Panc1 (cell line): ENCODE results near the gene C1QA. TPM values are rescaled to one million over a fixed set of nuclear protein-coding genes. Genes with fewer than 3 reads are reported as not detected.

ENCODE experiments used
- ATAC-seq: fragments of 200-7000 bp; cut with Tn5 transposase; 2 replicates; pipeline ENCODE4 v1.9.1; 2020; ENCODE audit warnings: mild to moderate bottlenecking, moderate library complexity
- BruUV-seq: library from RNA; stranded (reverse); fragments of 400-500 nt; replicated peaks from 2 replicates; lab custom pipeline; 2021; lab: Mats Ljungman, UMichigan
- CTCF ChIA-PET: fragments of 300-600 bp; sonication (Branson Sonifier 250); formaldehyde crosslinking; loops from one replicate; lab custom pipeline; 2022; ENCODE audit warnings: antibody characterized with exemption; lab: Charles Lee
- POLR2A ChIA-PET: fragments of 300-600 bp; sonication (Branson Sonifier 250); formaldehyde crosslinking; loops from one replicate; lab custom pipeline; 2022; ENCODE audit warnings: antibody characterized with exemption; lab: Charles Lee
- DNase-seq: peaks from one replicate; pipeline ENCODE4 v3.0.0-alpha.2; 2010; ENCODE audit warnings: low read depth, low spot score
- H3K27ac ChIP-seq: 2 replicates; pipeline ENCODE4 v1.5.1; 2011; ENCODE audit warnings: mild to moderate bottlenecking, low read length, inconsistent platforms
- H3K27me3 ChIP-seq: fragments of 200-500 bp; sonication (Bioruptor generic); 2 replicates; pipeline ENCODE4 v1.6.0; 2014; ENCODE audit warnings: low read length, inconsistent platforms; ENCODE audit not compliant: control insufficient read depth, insufficient read depth
- H3K36me3 ChIP-seq: fragments of 200-500 bp; sonication (Bioruptor generic); 2 replicates; pipeline ENCODE4 v1.5.1; 2014; ENCODE audit warnings: inconsistent platforms, mild to moderate bottlenecking, low read length, moderate library complexity; ENCODE audit not compliant: control insufficient read depth, insufficient read depth
- H3K4me1 ChIP-seq: 2 replicates; pipeline ENCODE4 v1.5.1; 2011; ENCODE audit warnings: inconsistent platforms, mild to moderate bottlenecking, low read length, moderate library complexity; ENCODE audit not compliant: control insufficient read depth, insufficient read depth
- H3K4me3 ChIP-seq, 2 experiments: 2 replicates each; pipeline ENCODE4 v1.5.1; 2011 to 2012; ENCODE audit warnings: low read depth in 2 of 2, low read length in 2 of 2, mild to moderate bottlenecking in 2 of 2, inconsistent platforms in 1 of 2, moderate library complexity in 1 of 2
- H3K9me3 ChIP-seq: fragments of 200-500 bp; sonication (Bioruptor generic); 2 replicates; pipeline ENCODE4 v1.5.1; 2014; ENCODE audit warnings: low read depth, mild to moderate bottlenecking, inconsistent platforms, low read length, moderate library complexity; ENCODE audit not compliant: control insufficient read depth, insufficient read depth
- CTCF ChIP-seq: fragments of 450-650 bp; IDR thresholded peaks from 2 replicates; pipeline ENCODE4 v1.5.1; 2017; ENCODE audit warnings: mild to moderate bottlenecking
- POLR2AphosphoS5 ChIP-seq: IDR thresholded peaks from 2 replicates; pipeline ENCODE4 v1.6.1; 2012; ENCODE audit warnings: mild to moderate bottlenecking, low read depth, low read length, moderate library complexity
- REST ChIP-seq, 2 experiments: IDR thresholded peaks; 2 replicates each; pipeline ENCODE4 v1.6.1; 2011 to 2012; ENCODE audit warnings: low read depth in 2 of 2, control low read depth in 1 of 2, low read length in 1 of 2, mild to moderate bottlenecking in 1 of 2, moderate library complexity in 1 of 2; ENCODE audit not compliant: insufficient read depth in 1 of 2
- SIN3A ChIP-seq: IDR thresholded peaks from 2 replicates; pipeline ENCODE4 v1.6.1; 2012; ENCODE audit warnings: low read depth, mild to moderate bottlenecking, low read length, moderate library complexity, borderline replicate concordance; ENCODE audit not compliant: insufficient read depth
- TCF7L2 ChIP-seq: IDR thresholded peaks from 2 replicates; pipeline ENCODE4 v1.6.1; 2011; ENCODE audit warnings: mild to moderate bottlenecking, low read depth, low read length, inconsistent platforms
- in situ Hi-C: cut with HindIII; loops from 2 replicates; pipeline ENCODE4 v1.10.0; 2016; ENCODE audit warnings: low sequenced_read_pairs, low pct_unique_long_range_greater_than_20kb
- intact Hi-C: fragments of 100-400 bp; cut with micrococcal nuclease; formaldehyde crosslinking; loops from one replicate; pipeline ENCODE4 v1.10.0; 2022; ENCODE audit not compliant: unreplicated experiment
- total RNA-seq: library from RNA; stranded (reverse); gene quantifications from one replicate; pipeline ENCODE4 v1.2.1, GENCODE V29; 2021; ENCODE audit not compliant: unreplicated experiment

C1QA gene
- total RNA-seq, 1 experiment from 2014 or later = 0.41 TPM

GRCh38 chr1:22626237-22627157 is 9.9 kb upstream of the C1QA start:
- no TSS peak for BruUV-seq
- peaks cover 3% of the 10 kb centered on the region for H3K27me3 ChIP-seq
- H3K4me3 ChIP-seq = no peak overlapping the region
- intact Hi-C loops (no loop called here), in situ Hi-C loops (no loop called here)
- no peak for ATAC-seq
- no peaks in the 10 kb centered on the region for H3K4me1 ChIP-seq
- ChIA-PET CTCF (interaction anchor here (0.6 kb wide), 1 partner anchor 98 kb away, joined by 4 read pairs; no protein-coding TSS in a partner anchor), POLR2A (no interaction called here)
- no peaks in the 10 kb centered on the region for H3K36me3 ChIP-seq
- no peak overlapping the region for H3K27ac ChIP-seq
- H3K9me3 ChIP-seq = no peaks in the 10 kb centered on the region
- TF ChIP-seq POLR2AphosphoS5 (no peak), TCF7L2 (no peak), REST (IDR thresholded peaks at IDR 0.05; ENCODE audit: insufficient read depth in 1 of 2, low read depth in 2 of 2, low read length in 1 of 2) (no peak), SIN3A (no peak), CTCF (no peak)
- DNase-seq = no peak

- Histone ChIP-seq H3K27ac (no peak overlapping the region), H3K4me3 (no peak overlapping the region), H3K36me3 (no peaks in the 10 kb centered on the region), H3K4me1 (no peaks in the 10 kb centered on the region), H3K9me3 (no peaks in the 10 kb centered on the region), H3K27me3 (peaks cover 7% of the 10 kb centered on the region)
- intact Hi-C loops (no loop called here), in situ Hi-C loops (no loop called here)
- BruUV-seq = no TSS peak
- no peak for TF ChIP-seq REST (IDR thresholded peaks at IDR 0.05; ENCODE audit: insufficient read depth in 1 of 2, low read depth in 2 of 2, low read length in 1 of 2)
- no peak for TF ChIP-seq POLR2AphosphoS5
- no peak for TF ChIP-seq TCF7L2
- no peak for TF ChIP-seq SIN3A
- no peak for TF ChIP-seq CTCF
- ATAC-seq (no peak), DNase-seq (no peak)
- POLR2A ChIA-PET = no interaction called here
- CTCF ChIA-PET = interaction anchor here (0.6 kb wide), 1 partner anchor 99 kb away, joined by 4 read pairs; no protein-coding TSS in a partner anchor
Measured at GRCh38 chr1:22627331-22627730, 9.1 kb upstream of the C1QA start.
